Body of pancreas (tissue), 4 donors: Measurements from ENCODE around the gene TSPAN18. TPM values are rescaled to one million over a fixed set of nuclear protein-coding genes. Genes with fewer than 3 reads are reported as not detected.
A peak's percentile ranks its signal among the peaks of the same experiment; 100 is the strongest.

Experiments used
- ATAC-seq: fragments of 150-250 bp; one replicate; pipeline ENCODE4 v1.9.1; 2016
- DNase-seq, 4 donors: peaks; one replicate each; pipeline ENCODE4 v3.0.0-alpha.2; 2019
- H3K27ac ChIP-seq, 4 donors: fragments of 200-600 bp; sonication (generic); 1 replicate in 3 of 4; 2 replicates in 1 of 4; pipeline versions ENCODE4 v1.5.1 to v1.6.1; 2016 to 2019; ENCODE audit warnings: mild to moderate bottlenecking in 1 of 4, mixed read lengths in 1 of 4, moderate library complexity in 1 of 4
- H3K27me3 ChIP-seq, 2 donors: fragments of 200-600 bp; sonication (generic); one replicate each; pipeline ENCODE4 v1.6.0; 2016; ENCODE audit warnings: mild to moderate bottlenecking in 1 of 2
- H3K36me3 ChIP-seq, 2 donors: fragments of 200-600 bp; sonication (generic); replicated peaks in 1 of 2; 2 replicates each; pipeline ENCODE4 v1.5.1; 2016; ENCODE audit warnings: low read depth in 2 of 2; ENCODE audit not compliant: insufficient read depth in 1 of 2
- H3K4me1 ChIP-seq: fragments of 200-600 bp; sonication (generic); one replicate; pipeline ENCODE4 v1.6.0; 2016
- H3K4me3 ChIP-seq, 2 donors: fragments of 200-600 bp; sonication (generic); 1 replicate in 1 of 2; 2 replicates in 1 of 2; pipeline ENCODE4 v1.5.1; 2016 to 2019
- H3K9me3 ChIP-seq, 3 donors: fragments of 200-600 bp; sonication (generic); 1 replicate in 2 of 3; 2 replicates in 1 of 3; pipeline ENCODE4 v1.5.1; 2016
- CTCF ChIP-seq, 7 experiments: fragments of 450-650 bp in 4 of 7; fragments of 200-600 bp in 3 of 7; sonication (generic) in 3 of 7; IDR thresholded peaks; one replicate each; pipeline ENCODE4 v1.5.1; 2016 to 2019; ENCODE audit warnings: antibody characterized with exemption in 7 of 7
- POLR2A ChIP-seq, 3 donors: fragments of 450-650 bp; IDR thresholded peaks; one replicate each; pipeline ENCODE4 v1.6.1; 2016; ENCODE audit warnings: antibody characterized with exemption in 3 of 3, mild to moderate bottlenecking in 2 of 3
- WGBS, 2 donors: methylation state at CpG; one replicate each; pipeline ENCODE4 v1.1.5; 2017; 5-methylcytosine and 5-hydroxymethylcytosine counted together
- intact Hi-C: fragments of 100-400 bp; cut with DNase I; formaldehyde crosslinking; loops from one replicate; pipeline ENCODE4 v1.15.1; 2023
- total RNA-seq, 2 donors: library from RNA; depleted of rRNA; stranded (reverse); fragments of >200 nt; gene quantifications; one replicate each; pipeline ENCODE4 v1.1.0, GENCODE V29; 2016

The TSPAN18 gene
- total RNA-seq, 2 donors from 2014 or later, result 2.1 to 3.0 TPM

- ATAC-seq (no peak), DNase-seq (no peak)
- Histone ChIP-seq H3K27me3 (no peaks in the 10 kb centered on the region), H3K27ac (no peak overlapping the region), H3K4me3 (no peak overlapping the region), H3K36me3 (no peaks in the 10 kb centered on the region), H3K9me3 (no peaks in the 10 kb centered on the region), H3K4me1 (peaks cover 15% of the 10 kb centered on the region)
- intact Hi-C loops, result no loop called here
- WGBS, 2 donors, result 69 to 78% methylated on average over 10 of the region's 10 CpGs
- TF ChIP-seq POLR2A (IDR thresholded peaks at IDR 0.05) (no peak), CTCF (IDR thresholded peaks at IDR 0.05) (no peak)
Measured at GRCh38 chr11:44832452-44832851, 105.7 kb downstream of the TSPAN18 start.

DNA sequence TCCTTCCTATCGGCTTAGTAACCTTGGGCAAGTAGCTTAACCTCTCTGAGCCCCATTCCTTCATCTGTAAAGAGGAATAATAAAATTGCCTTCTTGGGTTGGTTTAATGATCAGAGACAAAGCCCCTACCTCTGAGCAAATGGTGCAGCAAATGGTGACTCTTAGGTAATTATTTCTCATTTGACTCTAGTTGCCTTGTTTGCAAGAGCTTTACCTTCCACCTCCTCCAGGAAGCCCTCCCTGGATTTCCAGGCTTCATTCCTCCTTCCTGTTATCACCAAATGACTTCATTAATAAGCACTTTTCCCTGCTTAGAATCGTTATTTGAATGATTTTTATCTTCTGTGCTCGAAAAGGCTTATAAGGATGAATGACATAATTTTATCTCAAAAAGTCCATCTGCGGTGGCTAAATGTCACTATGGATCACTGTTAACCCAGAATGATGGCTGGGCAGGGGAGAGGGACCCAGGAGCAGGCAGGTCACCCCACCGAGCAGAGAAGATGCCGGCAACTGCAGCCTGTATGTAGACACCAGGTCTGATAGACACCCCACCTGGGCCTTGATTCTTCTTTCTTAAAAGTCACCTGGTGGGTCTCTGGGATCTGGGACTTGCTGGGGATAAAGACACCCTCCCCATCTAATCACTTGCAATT, 106.6 kb downstream of the TSPAN18 start:
- Histone ChIP-seq H3K27me3 (no peaks in the 10 kb centered on the region), H3K27ac (peak overlapping the region in 2 of 4 donors; percentile 8 to 15), H3K9me3 (no peaks in the 10 kb centered on the region), H3K36me3 (no peaks in the 10 kb centered on the region), H3K4me3 (no peak overlapping the region), H3K4me1 (peaks cover 15% of the 10 kb centered on the region)
- DNase-seq (no peak), ATAC-seq (no peak)
- intact Hi-C loops, result no loop called here
- 36 to 44% methylated on average over 6 of the region's 6 CpGs for WGBS, 2 donors
- TF ChIP-seq CTCF (IDR thresholded peaks at IDR 0.05) (no peak), POLR2A (IDR thresholded peaks at IDR 0.05) (no peak)

- DNase-seq, result no peak
- Histone ChIP-seq H3K4me3 (no peak overlapping the region), H3K36me3 (no peaks in the 10 kb centered on the region), H3K27me3 (no peaks in the 10 kb centered on the region), H3K27ac (peak overlapping the region in 3 of 4 donors; percentile 8 to 18 (median 15)), H3K4me1 (peaks cover 15% of the 10 kb centered on the region), H3K9me3 (no peaks in the 10 kb centered on the region)
- intact Hi-C loops, result no loop called here
- WGBS, 2 donors, result 26 to 41% methylated on average over 8 of the region's 8 CpGs
- ATAC-seq, result no peak
- no peak for TF ChIP-seq CTCF (IDR thresholded peaks at IDR 0.05)
- no peak for TF ChIP-seq POLR2A (IDR thresholded peaks at IDR 0.05)
Measured at GRCh38 chr11:44833877-44834452, 107.2 kb downstream of the TSPAN18 start.

GRCh38 chr11:44834846-44835245, 108.1 kb downstream of the TSPAN18 start:
- WGBS, 2 donors, result 54 to 79% methylated on average over 6 of the region's 6 CpGs
- Histone ChIP-seq H3K4me3 (no peak overlapping the region), H3K36me3 (no peaks in the 10 kb centered on the region), H3K4me1 (peaks cover 15% of the 10 kb centered on the region), H3K9me3 (no peaks in the 10 kb centered on the region), H3K27me3 (no peaks in the 10 kb centered on the region), H3K27ac (no peak overlapping the region)
- ATAC-seq (no peak), DNase-seq (no peak)
- intact Hi-C loops, result no loop called here
- TF ChIP-seq POLR2A (IDR thresholded peaks at IDR 0.05) (no peak), CTCF (IDR thresholded peaks at IDR 0.05) (no peak)

DNA sequence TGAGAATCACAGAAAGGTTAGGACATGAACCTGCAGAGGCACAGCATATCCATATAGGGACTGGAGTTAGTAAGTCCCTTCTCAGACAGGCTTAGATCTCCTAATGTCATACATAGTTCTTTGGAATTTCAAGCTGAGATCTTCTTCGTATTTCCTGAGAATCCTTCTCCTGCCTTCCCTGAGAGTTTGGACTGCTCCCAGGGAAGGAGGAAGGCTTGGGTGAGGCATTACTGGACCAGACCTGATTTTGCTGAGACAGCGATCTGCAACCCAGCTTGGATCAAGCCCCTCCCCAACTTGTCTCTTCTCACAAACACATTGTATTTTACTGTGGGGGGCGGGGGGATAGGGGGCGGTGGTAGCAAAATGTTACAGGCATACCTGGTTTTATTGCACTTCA, 108.5 kb downstream of the TSPAN18 start:
- 52 to 61% methylated on average over 4 of the region's 4 CpGs for WGBS, 2 donors
- Histone ChIP-seq H3K9me3 (no peaks in the 10 kb centered on the region), H3K27ac (no peak overlapping the region), H3K27me3 (no peaks in the 10 kb centered on the region), H3K4me1 (peaks cover 15% of the 10 kb centered on the region), H3K4me3 (no peak overlapping the region), H3K36me3 (no peaks in the 10 kb centered on the region)
- DNase-seq (no peak), ATAC-seq (no peak)
- no peak for TF ChIP-seq CTCF (IDR thresholded peaks at IDR 0.05)
- intact Hi-C loops, result no loop called here
